Measurements from ENCODE around the gene SEC14L1.
"Not testable (repeated sequence)": the region's sequence is repeated elsewhere in the genome, so short reads cannot be mapped to it uniquely, and the experiment has no call there.

SEC14L1 gene

GRCh38 chr17:77116371-77116860 is 24.4 kb upstream of the SEC14L1 start:
- no peak for DNase-seq (ENCODE audit: low read depth)

DNA sequence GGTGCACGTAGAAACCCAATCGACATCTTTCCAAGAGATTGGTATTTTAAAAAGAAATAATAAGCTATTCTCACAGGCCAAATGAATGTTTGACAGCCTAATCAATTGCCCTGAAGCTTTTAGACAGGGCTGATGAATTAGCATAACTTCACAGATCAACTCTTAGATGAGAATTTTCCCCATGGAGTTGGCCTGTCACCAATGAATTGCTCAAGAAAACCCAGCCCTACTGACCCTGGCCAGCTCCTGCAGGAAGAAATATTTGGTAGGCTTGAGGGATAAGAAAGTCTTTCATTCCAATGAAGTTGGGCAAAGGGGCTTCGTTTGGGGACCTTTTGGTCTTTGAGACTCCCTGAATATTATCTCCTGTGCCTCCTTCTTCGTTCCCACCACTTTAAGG is 23.4 kb upstream of the SEC14L1 start:
- DNase-seq (ENCODE audit: low read depth), result no peak

- no peak for DNase-seq (ENCODE audit: low read depth)
Observed at GRCh38 chr17:77118251-77118928, 22.4 kb upstream of the SEC14L1 start.

DNA sequence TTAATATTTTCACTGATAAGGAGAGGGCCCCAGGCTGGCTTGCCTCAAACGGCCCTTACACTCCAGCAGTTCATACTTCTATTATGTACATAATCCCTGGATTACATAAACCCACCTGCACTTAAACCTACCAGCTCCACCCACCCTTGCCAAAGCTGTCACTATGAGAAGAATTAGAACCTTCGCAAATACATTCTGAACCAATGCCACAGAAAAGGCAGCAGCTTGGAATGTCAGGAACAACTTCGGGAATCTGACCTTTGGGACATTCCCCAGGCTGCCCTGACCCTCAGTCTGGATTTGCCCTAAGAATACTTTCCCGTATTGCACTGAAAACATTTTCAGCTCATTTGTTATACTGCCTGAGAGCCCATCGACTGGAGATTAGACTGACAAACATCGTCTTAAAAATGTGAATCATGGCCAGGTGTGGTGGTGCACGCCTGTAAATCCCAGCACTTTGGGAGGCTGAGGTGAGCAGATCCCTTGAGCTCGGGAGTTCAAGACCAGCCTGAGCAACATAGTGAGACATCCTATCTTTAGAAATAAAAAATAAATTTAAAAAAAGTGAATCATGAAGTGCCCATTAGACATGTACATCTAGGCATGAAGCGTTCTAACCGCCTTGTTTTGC is 21.0 kb upstream of the SEC14L1 start:
- no peak for DNase-seq (ENCODE audit: low read depth)

DNA sequence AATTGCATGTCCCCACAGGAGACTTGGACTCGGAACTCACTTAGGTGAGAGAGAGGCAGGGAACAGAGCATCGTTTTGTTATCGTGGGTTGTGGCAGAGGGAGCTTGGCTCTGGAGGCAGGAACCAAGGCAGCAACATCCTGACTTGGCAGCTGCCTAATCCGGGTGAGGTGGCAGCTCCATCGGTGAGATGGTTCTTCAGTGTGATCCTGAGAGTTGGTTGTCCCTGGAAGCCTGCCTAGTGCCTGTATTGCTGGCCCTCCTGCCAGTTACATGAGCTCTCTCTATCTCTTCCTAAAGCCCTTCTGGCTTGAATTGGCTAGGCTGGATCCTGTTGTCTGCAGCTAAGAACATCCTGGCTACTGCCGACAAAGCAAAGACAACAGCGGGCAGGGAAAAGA is 19.9 kb upstream of the SEC14L1 start:
- DNase-seq (ENCODE audit: low read depth), result no peak

DNA sequence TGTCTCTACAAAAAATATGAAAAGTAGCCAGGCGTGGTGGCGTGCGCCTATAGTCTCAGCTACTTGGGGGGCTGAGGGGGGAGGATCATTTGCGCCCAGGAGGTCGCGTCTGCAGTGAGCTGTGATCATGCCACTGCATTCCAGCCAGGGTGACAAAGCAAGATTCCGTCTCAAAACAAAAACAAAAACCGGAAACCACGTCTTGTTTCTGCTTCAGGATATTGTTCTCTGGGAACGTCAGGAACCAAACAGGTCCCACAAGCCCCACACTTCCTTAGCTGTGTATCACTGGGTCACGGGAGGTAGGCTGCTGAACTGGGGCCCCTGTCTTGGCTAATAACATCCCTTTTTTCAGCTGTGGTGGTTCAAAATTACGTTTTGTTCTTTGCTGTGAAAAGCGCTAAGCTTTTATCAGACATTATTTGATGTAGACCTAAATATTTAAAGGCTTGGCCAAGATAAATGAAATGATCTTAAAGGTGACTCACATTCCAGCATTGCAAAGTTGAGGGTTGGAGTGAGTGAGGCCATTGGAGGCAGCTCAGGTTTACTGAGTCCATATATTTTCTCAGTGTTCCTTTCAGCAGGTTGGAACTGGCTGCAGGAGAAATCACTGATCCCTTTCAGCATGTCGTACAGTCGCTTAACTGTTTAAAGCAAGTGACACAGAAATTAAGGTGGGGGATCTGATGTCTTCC is 16.4 kb upstream of the SEC14L1 start:
- DNase-seq (ENCODE audit: low read depth), result no peak

- DNase-seq (ENCODE audit: low read depth), result peak; percentile 76
Observed at GRCh38 chr17:77125432-77125901, 15.3 kb upstream of the SEC14L1 start.

DNA sequence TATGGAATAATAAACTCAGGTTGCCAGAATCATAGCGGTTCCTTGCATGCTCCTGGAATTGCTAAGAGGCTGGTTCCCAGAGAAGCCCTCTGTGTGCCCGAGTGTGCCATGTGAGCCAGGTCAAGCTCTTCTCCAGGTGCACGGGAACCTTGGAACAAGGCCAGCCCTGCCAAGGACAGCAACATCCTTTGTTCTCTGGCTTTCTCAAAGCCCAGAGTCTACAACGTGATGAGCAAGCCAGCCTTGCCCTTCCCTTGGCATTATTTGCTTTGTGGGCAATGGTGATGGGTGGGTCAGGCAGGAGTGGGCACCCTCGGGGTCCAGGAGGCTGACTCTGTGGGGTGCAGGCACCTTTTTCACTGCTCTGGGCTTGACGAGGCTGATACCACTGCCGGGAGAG is 14.2 kb upstream of the SEC14L1 start:
- no peak for DNase-seq (ENCODE audit: low read depth)

GRCh38 chr17:77127735-77128361 is 12.9 kb upstream of the SEC14L1 start:
- no peak for DNase-seq (ENCODE audit: low read depth)

GRCh38 chr17:77128896-77129567 is 11.7 kb upstream of the SEC14L1 start:
- DNase-seq (ENCODE audit: low read depth), result no peak

DNA sequence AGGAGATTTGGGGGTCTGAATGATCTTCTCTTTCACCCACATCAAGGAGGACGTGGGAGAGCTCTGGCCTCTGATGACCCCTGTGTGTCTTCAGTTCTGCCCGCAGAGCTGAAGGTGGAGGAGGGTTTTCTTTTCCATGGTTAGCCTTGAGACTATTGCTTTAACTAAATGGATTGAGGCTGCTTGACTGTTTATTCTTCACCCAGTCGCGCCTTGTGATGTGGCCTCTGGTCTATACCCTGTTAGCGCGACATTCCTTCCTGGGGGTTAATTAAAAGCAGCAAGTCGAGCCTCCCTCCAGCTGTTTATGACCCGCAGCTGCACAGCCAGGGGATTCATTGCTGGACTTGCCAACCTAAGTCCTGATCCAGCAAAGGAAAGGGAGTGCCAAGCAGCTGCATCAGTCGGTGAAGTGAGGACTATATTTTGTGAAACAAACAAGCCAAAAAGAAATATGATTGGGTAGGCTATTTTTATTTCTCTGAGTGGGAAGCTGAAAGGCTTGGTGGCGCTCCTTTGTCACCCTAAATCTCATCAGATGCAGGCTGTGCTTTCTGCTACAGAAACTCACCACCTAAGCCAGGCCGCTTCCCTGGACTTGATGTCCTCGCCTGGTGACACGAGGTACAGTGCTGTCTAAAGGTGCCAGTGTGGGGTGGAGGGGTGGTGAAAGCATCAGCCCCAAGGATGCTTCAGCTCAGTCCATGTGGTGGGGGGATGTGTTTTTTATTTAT is 11.0 kb upstream of the SEC14L1 start:
- no peak for DNase-seq (ENCODE audit: low read depth)

DNA sequence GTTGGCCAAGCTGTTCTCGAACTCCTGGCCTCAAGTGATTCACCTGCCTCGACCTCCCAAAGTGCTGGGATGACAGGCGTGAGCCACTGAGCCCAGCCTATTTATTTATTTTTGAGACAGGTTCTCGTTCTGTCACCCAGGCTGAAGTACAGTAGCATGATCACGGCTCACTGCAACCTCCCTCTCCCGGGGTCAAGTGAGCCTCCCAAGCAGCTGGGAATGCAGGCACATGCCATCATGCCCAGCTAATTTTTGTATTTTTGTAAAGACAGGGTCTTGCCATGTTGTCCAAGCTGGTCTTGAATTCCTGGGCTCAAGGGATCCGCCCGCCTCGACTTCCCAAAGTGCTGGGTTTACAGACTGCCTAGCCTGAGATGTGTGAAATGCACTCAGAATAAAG is 10.2 kb upstream of the SEC14L1 start:
- DNase-seq (ENCODE audit: low read depth), result no peak

DNA sequence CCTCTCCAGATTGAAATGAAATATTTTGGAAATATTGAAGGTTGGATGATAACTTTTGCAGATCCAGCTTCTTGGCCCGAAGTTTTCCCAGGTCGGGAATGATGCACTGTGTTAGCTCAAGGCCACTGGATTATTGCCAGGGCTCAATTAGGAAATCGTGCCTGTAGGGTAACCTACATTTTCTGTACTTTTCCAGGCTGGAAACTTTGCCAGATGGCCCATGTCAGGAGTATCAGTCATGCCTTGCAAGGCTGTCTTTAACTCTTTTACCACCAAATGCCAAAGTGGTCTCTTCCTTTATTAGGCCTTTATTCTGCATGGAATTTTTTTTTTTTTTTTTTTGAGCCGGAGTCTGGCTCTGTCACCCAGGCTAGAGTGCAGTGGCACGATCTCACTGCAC is 8.9 kb upstream of the SEC14L1 start:
- no peak for DNase-seq (ENCODE audit: low read depth)

- DNase-seq (ENCODE audit: low read depth), result no peak
Observed at GRCh38 chr17:77132411-77133086, 8.2 kb upstream of the SEC14L1 start.

GRCh38 chr17:77133087-77133638 is 7.6 kb upstream of the SEC14L1 start:
- DNase-seq (ENCODE audit: low read depth), result no peak

GRCh38 chr17:77136420-77136767 is 4.4 kb upstream of the SEC14L1 start:
- DNase-seq (ENCODE audit: low read depth), result no peak

DNA sequence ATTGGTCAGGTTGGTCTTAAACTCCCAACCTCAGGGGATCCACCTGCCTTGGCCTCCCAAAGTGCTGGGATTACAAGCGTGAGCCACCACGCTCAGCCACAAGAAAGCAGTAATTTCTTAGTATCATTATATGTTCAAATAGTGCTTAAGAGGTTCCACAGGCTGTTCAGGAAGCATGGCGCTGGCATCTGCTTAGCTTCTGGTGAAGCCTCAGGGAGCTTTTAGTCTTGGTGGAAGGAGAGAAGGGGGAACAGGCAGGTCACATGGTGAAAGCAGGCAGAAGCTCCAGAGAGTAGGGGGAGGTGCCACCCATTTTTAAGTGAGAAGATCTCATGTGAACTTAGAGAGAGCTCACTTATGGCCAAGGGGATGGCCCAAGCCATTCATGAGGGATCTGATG is 3.7 kb upstream of the SEC14L1 start:
- DNase-seq (ENCODE audit: low read depth), result no peak

DNA sequence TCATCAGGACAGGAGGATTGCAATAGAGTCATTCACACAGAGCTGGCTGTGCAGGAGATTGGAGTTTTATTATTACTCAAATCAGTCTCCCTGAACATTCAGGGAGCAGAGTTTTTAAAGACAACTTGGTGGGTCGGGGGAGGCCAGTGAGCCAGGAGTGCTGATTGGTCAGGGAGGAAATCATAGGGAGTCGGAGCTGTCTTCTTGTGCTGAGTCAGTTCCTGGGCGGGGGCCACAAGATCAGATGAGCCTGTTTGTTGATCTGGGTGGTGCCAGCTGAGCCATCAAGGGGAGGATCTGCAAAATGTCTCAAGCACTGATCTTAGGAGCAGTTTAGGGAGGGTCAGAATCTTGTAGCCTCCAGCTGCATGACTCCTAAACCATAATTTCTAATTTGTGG is 2.9 kb upstream of the SEC14L1 start:
- not testable (repeated sequence) for DNase-seq (ENCODE audit: low read depth)

DNA sequence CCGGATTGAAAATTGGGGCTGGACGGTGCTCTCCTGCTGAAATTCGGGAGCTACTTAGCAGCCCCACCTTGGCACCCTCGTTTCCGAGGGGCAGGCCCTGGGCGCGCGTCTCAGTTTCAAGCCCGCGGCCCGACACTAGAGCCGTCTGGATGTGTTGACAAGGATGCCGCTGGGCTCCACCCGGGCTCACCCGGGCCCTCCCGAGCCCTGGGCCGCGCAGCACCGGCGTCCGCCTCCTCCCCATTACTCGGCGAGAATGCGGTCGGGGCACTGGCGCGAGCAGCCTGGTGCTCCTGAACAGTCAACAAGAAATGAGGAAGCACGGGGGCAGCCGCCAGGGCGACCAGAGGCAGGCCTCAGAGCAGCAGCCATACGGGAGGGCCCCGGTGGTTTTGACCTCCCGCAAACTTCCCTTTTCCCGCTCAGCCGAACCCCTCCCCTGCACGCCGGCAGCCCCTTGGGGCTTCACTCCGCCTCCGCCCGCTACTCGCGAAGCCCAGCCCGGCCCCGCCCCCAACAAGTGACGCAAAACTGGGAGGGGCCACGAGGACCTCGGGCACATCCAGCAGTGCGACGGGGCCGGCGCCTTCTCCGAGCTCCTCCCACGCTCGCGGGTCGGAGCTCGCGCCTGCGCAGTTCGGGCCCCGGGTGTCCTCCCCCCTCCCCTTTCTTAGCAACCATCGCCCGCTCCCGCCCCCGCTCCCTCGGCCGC is 447 bp upstream of the SEC14L1 start:
- DNase-seq (ENCODE audit: low read depth), result peak; percentile 68
